OCI-LY7 (cell line): ENCODE data around the gene MPL. TPM values are rescaled to one million over a fixed set of nuclear protein-coding genes. Genes with fewer than 3 reads are reported as not detected.

Experiments used
- BruUV-seq: library from RNA; stranded (reverse); fragments of 400-500 nt; replicated peaks from 2 replicates; lab custom pipeline; 2021; lab: Mats Ljungman, UMichigan
- CTCF ChIA-PET: fragments of 300-600 bp; sonication (Branson Sonifier 250); formaldehyde crosslinking; loops from one replicate; lab custom pipeline; 2022; ENCODE audit warnings: antibody characterized with exemption; ENCODE audit not compliant: unreplicated experiment; lab: Charles Lee
- POLR2A ChIA-PET: fragments of 300-600 bp; sonication (Branson Sonifier 250); formaldehyde crosslinking; loops from one replicate; lab custom pipeline; 2022; ENCODE audit warnings: antibody characterized with exemption; lab: Charles Lee
- DNase-seq: peaks from one replicate; pipeline ENCODE4 v3.0.0-alpha.2; 2015; ENCODE audit warnings: low spot score
- H2AFZ ChIP-seq: fragments of 200-600 bp; sonication (generic), shearing (Covaris generic); 2 replicates; pipeline ENCODE4 v1.6.1; 2014; ENCODE audit warnings: mild to moderate bottlenecking, antibody characterized with exemption, low read length, moderate library complexity
- H3K27ac ChIP-seq: fragments of 200-600 bp; sonication (generic); 2 replicates; pipeline ENCODE4 v1.5.1; 2014; ENCODE audit warnings: mixed run types, low read depth, mild to moderate bottlenecking, moderate library complexity, low read length, inconsistent platforms; ENCODE audit not compliant: poor library complexity, severe bottlenecking
- H3K36me3 ChIP-seq: fragments of 200-600 bp; sonication (generic); 2 replicates; pipeline ENCODE4 v1.6.1; 2014; ENCODE audit warnings: mild to moderate bottlenecking, antibody characterized with exemption, low read length, moderate library complexity, mixed read lengths; ENCODE audit not compliant: insufficient read depth
- H3K4me1 ChIP-seq: fragments of 200-600 bp; sonication (generic); 2 replicates; pipeline ENCODE4 v1.5.1; 2014; ENCODE audit warnings: mild to moderate bottlenecking, low read length; ENCODE audit not compliant: insufficient read depth, poor library complexity, severe bottlenecking
- H3K4me2 ChIP-seq: fragments of 200-600 bp; sonication (generic); 2 replicates; pipeline ENCODE4 v1.6.1; 2014; ENCODE audit warnings: mild to moderate bottlenecking, low read length
- H3K4me3 ChIP-seq: fragments of 200-600 bp; sonication (generic); 2 replicates; pipeline ENCODE4 v1.5.1; 2014; ENCODE audit warnings: mild to moderate bottlenecking, low read depth, low read length; ENCODE audit not compliant: poor library complexity, severe bottlenecking
- H3K79me2 ChIP-seq: fragments of 200-600 bp; sonication (generic); 2 replicates; pipeline ENCODE4 v1.6.1; 2016; ENCODE audit warnings: low read depth, mild to moderate bottlenecking, low read length, moderate library complexity, mixed read lengths; ENCODE audit not compliant: insufficient read depth
- H3K9me2 ChIP-seq: fragments of 200-600 bp; sonication (generic); 2 replicates; pipeline ENCODE4 v1.6.1; 2016; ENCODE audit warnings: mild to moderate bottlenecking, low read length, mixed read lengths; ENCODE audit not compliant: insufficient read depth
- H3K9me3 ChIP-seq: fragments of 200-600 bp; sonication (generic); 2 replicates; pipeline ENCODE4 v1.6.1; 2014; ENCODE audit warnings: mild to moderate bottlenecking, mixed run types, low read length, mixed read lengths
- H4K20me1 ChIP-seq: fragments of 200-600 bp; sonication (generic); 2 replicates; pipeline ENCODE4 v1.6.1; 2014; ENCODE audit warnings: mild to moderate bottlenecking, antibody characterized with exemption, low read length, moderate library complexity, mixed read lengths; ENCODE audit not compliant: insufficient read depth
- CTCF ChIP-seq: fragments of 200-600 bp; sonication (generic); conservative IDR thresholded peaks from 2 replicates; pipeline ENCODE4 v1.5.1; 2014; ENCODE audit warnings: mild to moderate bottlenecking, antibody characterized with exemption, low read length, moderate library complexity, mixed read lengths
- EZH2phosphoT487 ChIP-seq: fragments of 200-600 bp; sonication (generic); IDR thresholded peaks from 2 replicates; pipeline ENCODE4 v1.6.1; 2018; ENCODE audit warnings: low read depth, borderline replicate concordance, mild to moderate bottlenecking, mixed run types, antibody characterized with exemption, low read length, moderate library complexity, mixed read lengths
- intact Hi-C: fragments of 100-400 bp; cut with micrococcal nuclease; formaldehyde crosslinking; loops from one replicate; pipeline ENCODE4 v1.10.0; 2022; ENCODE audit not compliant: unreplicated experiment
- total RNA-seq, 2 experiments: library from RNA; depleted of rRNA in 1 of 2; stranded (reverse); fragments of >200 nt in 1 of 2; shearing (Covaris generic) in 1 of 2; gene quantifications; 2 replicates each; pipeline ENCODE4 v1.2.3, GENCODE V29; 2014 to 2022

Gene MPL
- total RNA-seq, 2 experiments from 2014 or later: not detected

- Histone ChIP-seq H3K4me3 (no peak overlapping the region), H3K4me1 (peaks cover 15% of the 10 kb centered on the region), H2AFZ (no peak overlapping the region), H3K27ac (no peak overlapping the region), H3K79me2 (peaks cover 12% of the 10 kb centered on the region), H3K9me3 (no peaks in the 10 kb centered on the region), H4K20me1 (peaks cover 1% of the 10 kb centered on the region; the same call in 1 of the 2 replicates), H3K36me3 (peaks cover 10% of the 10 kb centered on the region), H3K4me2 (no peak overlapping the region), H3K9me2 (no peaks in the 10 kb centered on the region)
- ChIA-PET POLR2A (no interaction called here), CTCF (no interaction called here)
- no TSS peak for BruUV-seq
- intact Hi-C loops: no loop called here
- no peak for DNase-seq
- TF ChIP-seq EZH2phosphoT487 (no peak), CTCF (no peak)
These were observed 17.3 kb downstream of the MPL start for GRCh38 chr1:43354936-43355335.

GRCh38 chr1:43357251-43357650, 19.6 kb downstream of the MPL start:
- Histone ChIP-seq H3K4me2 (no peak overlapping the region), H4K20me1 (peaks cover 4% of the 10 kb centered on the region; the same call in 1 of the 2 replicates), H3K9me2 (no peaks in the 10 kb centered on the region), H3K4me1 (peaks cover 32% of the 10 kb centered on the region), H3K9me3 (no peaks in the 10 kb centered on the region), H3K27ac (no peak overlapping the region), H2AFZ (no peak overlapping the region), H3K79me2 (peaks cover 28% of the 10 kb centered on the region), H3K36me3 (peaks cover 33% of the 10 kb centered on the region), H3K4me3 (no peak overlapping the region)
- DNase-seq: no peak
- BruUV-seq: no TSS peak
- ChIA-PET CTCF (no interaction called here), POLR2A (interaction anchor here (0.7 to 2.2 kb wide), 3 partner anchors 19 to 118 kb away, joined by 3 to 11 read pairs (median 5); no protein-coding TSS in a partner anchor)
- intact Hi-C loops: no loop called here
- TF ChIP-seq EZH2phosphoT487: no peak
- no peak for TF ChIP-seq CTCF

- DNase-seq: peak; percentile 60
- peak overlapping the region; percentile 99 for H3K4me3 ChIP-seq
- intact Hi-C loops: loop anchor here (1.0 kb wide), 2 partner anchors 10 to 120 kb away; partner anchors contain the start of gene ELOVL1
These were observed 20.6 kb downstream of the MPL start for GRCh38 chr1:43358121-43358745.

More at GRCh38 chr1:43358121-43358745, 20.6 kb downstream of the MPL start:
- H3K4me2 ChIP-seq: peak overlapping the region; percentile 78
- TF ChIP-seq CTCF (peak; percentile 72), EZH2phosphoT487 (no peak)
- ChIA-PET CTCF (interaction anchor here (0.7 to 0.8 kb wide), 2 partner anchors 119 to 131 kb away, joined by 3 read pairs; no protein-coding TSS in a partner anchor), POLR2A (interaction anchor here (0.6 to 2.2 kb wide), 7 partner anchors 8 to 155 kb away, joined by 3 to 11 read pairs (median 4); partner anchors contain the start of gene ELOVL1)
- peaks cover 4% of the 10 kb centered on the region; the same call in 1 of the 2 replicates for H4K20me1 ChIP-seq
- peaks cover 28% of the 10 kb centered on the region for H3K79me2 ChIP-seq
- H3K4me1 ChIP-seq: peaks cover 32% of the 10 kb centered on the region
- no peaks in the 10 kb centered on the region for H3K9me2 ChIP-seq
- H3K36me3 ChIP-seq: peaks cover 43% of the 10 kb centered on the region
- no TSS peak for BruUV-seq
- H3K9me3 ChIP-seq: no peaks in the 10 kb centered on the region
- H2AFZ ChIP-seq: peak overlapping the region; percentile 82
- peak overlapping the region; percentile 67 for H3K27ac ChIP-seq
